GM19240 (cell line): Measurements from ENCODE around the gene RBMY1A1.
"Not testable (repeated sequence)": the region's sequence is repeated elsewhere in the genome, so short reads cannot be mapped to it uniquely, and the experiment has no call there.

Experiments used
- DNase-seq: peaks from one replicate; pipeline ENCODE4 v3.0.0; 2011; ENCODE audit warnings: low spot score; ENCODE audit not compliant: insufficient read length

RBMY1A1 gene

DNA sequence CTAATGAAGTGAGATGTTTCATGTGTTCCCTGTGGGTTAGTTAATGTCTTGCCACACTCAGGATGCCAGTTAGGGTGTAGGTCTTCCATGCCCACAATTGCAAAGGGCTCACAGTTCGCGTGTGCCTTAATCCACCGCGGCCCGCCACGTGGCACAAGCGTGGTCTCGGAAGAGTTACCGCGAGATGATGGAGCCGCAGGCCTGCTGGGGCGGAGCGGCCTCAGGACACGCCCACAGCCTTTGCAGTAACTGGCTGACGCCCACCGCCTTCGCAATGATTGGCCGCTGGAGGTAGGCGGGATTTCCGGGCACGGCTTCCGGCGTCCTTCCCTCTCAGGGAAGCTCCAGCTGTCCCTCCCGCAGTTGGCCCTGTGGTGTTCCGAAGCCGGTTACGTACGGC, at the start of gene RBMY1A1:
Gene RBMY1A1 (plus strand): TSS at position 301 of the 400 bp plus-strand sequence. CDS start 2,013 bp downstream, outside the sequence.
- not testable (repeated sequence) for DNase-seq

DNA sequence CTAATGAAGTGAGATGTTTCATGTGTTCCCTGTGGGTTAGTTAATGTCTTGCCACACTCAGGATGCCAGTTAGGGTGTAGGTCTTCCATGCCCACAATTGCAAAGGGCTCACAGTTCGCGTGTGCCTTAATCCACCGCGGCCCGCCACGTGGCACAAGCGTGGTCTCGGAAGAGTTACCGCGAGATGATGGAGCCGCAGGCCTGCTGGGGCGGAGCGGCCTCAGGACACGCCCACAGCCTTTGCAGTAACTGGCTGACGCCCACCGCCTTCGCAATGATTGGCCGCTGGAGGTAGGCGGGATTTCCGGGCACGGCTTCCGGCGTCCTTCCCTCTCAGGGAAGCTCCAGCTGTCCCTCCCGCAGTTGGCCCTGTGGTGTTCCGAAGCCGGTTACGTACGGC, 23.6 kb upstream of the RBMY1A1 start, which contains the start of gene RBMY1B:
Gene RBMY1B (plus strand): TSS at position 301 of the 400 bp plus-strand sequence. CDS start 2,013 bp downstream, outside the sequence.
- not testable (repeated sequence) for DNase-seq

DNA sequence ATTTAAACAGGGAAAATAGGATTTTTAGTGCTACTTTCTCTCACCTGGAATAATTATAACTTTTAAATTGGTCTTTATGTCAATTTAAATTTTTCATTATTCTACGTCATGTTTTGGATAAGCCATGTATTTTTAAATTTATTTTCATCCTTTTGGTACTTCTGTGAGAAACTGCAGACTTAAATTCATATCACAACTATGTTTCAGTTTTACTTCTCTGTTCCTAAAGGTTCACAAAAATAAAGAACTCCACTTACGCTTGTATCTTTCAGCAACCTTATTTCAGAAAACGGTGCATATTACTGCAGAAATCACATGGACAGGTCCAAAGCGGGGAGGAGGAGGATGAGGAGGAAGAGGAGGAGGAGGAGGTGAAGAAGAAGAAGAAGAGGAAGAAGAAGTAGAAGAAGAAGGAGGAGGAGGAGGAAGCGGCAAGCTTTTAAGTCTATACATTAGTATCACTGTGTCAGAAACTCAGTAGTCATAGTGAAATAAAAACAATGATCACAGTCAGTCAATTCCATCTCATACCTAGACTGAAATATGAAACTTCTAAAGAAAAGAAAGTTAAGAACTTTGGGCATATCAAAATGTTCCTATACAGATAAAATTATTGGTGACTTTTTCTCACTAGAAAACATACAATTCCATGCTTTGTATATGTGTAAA, 24.8 kb downstream of the RBMY1A1 start:
- DNase-seq: not testable (repeated sequence)

DNA sequence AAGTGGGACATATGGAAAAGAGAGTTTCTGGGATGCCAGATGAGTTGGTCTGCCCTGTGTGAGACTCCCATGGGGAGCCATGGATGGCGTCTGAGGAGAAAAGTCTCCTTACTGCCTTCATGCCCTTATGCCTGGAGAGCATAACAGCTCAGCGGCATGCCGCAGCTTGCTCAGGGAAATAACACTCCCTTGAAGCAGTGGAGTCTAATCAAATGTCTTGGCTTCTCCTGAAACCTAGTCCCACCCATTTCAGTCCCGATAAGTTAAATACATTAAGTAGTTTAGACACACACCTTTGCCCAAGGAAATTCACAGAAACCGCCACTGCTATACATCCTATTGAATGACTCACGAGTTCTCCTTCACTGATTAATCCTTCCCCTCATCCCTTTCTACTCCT, 50.8 kb downstream of the RBMY1A1 start:
- DNase-seq: no peak

DNA sequence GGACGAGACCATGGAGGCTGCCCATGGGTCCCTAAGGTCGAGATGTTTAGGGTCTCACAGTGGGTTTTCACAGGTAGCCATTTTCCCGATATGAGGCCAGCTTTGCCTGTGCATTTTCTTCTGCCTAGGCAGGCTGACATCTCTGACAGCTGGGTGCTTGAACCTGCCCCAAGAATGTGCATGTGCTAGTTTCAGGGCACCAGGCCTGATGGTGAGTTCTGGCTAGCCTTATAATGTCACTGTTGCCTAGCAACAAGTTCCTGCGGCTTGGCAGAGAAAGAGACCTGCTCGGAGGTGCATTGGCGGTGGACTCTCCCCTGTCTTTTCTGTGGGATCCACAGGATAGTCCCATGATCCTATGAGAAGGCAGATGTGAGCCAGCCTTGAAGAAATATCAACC, 51.8 kb downstream of the RBMY1A1 start:
- not testable (repeated sequence) for DNase-seq

DNA sequence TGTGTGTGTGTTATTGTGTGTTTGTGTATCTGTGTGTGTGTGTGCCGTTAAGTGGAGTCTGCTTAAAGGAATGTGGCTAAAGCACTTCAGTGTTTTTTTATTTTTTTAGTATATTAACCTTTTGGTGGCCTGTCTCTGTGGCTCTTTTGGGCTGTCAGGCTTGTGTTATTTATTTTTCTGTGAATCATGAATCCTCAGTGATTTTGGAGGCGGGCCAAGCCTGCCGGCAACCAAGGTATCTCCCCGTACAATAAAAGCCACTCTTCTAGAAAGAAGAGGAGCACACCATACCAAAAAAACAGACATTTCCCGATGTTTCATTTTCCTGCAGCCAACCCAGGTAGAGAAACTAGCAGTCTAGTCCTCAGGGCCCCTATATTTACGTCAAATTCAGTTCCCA, 57.4 kb downstream of the RBMY1A1 start:
- DNase-seq: no peak

DNA sequence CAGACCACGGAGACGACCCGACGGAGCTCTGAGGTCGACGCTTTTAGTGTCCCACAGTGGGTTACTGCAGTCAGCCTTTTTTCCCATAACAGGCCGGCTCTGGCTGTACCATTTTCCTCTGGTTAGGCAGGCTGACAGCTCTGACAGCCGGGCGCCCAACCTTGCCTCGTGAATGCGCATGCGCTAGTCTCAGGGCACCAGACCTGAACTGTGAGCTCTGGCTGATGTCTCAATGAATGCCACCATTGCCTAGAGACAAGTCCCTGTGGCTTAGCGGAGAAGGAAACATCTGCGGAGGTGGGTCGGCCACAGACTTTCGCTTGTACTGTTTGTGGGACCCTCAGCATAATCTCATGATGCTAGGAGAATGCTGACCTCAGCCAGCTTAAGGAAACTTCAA, 61.6 kb downstream of the RBMY1A1 start:
- not testable (repeated sequence) for DNase-seq
